HG03460 (cell line): ENCODE results near the gene CRADD.
"Not testable (repeated sequence)": the region's sequence is repeated elsewhere in the genome, so short reads cannot be mapped to it uniquely, and the experiment has no call there.

Experiments used
- ATAC-seq: cut with Tn5 transposase; IDR thresholded peaks from one replicate; pipeline ENCODE4 v1.9.1; 2021; ENCODE audit not compliant: unreplicated experiment

The CRADD gene

DNA sequence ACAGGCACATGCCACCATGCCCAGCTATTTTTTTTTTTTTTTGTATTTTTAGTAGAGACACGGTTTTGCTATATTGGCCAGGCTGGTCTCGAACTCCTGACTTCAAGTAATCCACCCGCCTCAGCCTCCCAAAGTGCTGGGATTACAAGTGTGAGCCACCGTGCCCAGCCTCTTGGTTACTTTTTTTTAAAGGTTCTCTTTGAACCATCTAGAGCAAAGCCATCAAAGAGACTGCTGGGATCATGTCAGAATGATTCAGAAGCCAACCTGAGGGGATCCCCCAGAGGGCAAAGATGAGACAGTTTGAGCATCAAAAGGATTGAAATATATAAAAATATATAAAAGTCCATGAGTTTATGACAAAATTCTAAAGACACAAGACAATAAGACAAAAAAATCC is 103.7 kb downstream of the CRADD start:
- not testable (repeated sequence) for ATAC-seq

GRCh38 chr12:93781961-93782360 is 104.8 kb downstream of the CRADD start:
- ATAC-seq = not testable (repeated sequence)

DNA sequence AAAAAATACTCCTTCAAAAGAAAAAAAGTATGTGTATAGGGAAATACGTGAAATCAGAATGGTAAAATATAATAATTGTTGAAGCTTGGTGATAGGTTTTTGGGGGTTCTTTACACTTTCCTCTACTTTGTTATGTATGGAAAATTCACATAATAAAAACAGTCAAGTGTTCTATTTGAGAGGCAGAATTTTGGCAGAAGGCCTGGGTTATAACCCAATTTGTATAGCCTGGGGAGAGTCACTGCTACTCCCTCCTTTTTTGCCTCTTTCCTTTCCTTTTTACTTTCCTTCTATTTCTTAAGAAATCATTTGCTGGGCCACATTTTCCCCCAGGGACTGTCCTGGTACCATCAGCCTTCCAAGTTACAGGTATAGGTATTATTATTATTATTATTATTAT is 105.7 kb downstream of the CRADD start:
- no peak for ATAC-seq

DNA sequence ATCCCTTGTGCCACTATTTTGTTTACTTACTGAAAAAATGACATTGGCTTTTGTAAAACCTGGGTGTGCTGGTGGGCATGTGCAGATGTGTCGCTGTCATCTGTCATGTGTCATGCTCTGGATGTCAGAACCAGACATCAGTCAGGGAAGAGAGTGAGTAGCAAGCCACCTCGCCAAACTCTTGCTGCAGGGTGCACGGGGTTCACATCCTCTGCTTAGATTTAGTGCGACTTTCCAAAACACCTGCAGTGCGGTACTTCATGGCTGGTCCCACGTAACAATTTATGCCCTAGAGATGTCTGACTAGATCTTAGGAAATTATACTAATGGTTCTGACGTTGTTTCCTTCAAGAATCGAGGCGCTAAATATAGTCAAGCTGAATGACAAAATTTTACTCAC is 106.7 kb downstream of the CRADD start:
- ATAC-seq = no peak

- peak; percentile 62 for ATAC-seq
These were observed 107.3 kb downstream of the CRADD start for GRCh38 chr12:93784339-93785086.

GRCh38 chr12:93785249-93786010 is 108.3 kb downstream of the CRADD start:
- ATAC-seq = no peak

DNA sequence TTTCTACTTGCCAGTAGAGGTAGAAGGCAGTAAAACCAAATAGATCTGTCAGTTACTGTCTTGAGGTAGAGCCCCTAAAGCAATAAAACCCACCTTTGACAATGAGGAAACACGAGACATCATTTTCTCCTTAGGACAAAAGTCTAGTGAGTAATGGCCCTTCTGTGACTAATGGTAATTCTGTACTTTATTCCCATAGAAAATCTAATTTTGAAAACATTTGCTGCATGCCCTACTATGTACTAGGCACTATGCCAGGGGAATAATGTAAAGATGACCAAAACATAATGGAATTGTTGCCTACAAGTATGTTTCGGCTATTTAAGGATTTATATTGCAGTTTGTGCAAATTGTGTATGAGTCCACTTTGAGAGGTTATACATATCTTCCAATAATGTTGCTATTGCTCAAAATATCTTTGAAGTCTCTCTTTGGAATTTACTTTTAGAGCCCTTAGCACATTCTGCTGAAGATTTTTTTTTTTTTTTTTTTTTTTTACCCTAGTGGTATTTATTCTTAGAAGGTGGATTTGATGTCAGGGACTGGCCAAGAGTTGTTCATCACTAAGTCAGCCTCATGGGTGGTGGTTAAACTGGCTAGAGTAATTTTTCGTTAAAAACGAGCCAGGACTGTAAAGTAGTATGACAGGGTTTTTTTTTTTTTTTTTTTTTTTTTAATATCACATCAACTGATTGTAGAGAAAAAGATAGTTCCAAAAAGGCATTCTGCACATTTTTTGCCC is 109.7 kb downstream of the CRADD start:
- no peak for ATAC-seq

- no peak for ATAC-seq
These were observed 111.7 kb downstream of the CRADD start for GRCh38 chr12:93788853-93789252.

GRCh38 chr12:93789767-93790166 is 112.6 kb downstream of the CRADD start:
- no peak for ATAC-seq

GRCh38 chr12:93790472-93791152 is 113.4 kb downstream of the CRADD start:
- ATAC-seq = no peak

GRCh38 chr12:93793007-93793406 is 115.8 kb downstream of the CRADD start:
- ATAC-seq = no peak

- no peak for ATAC-seq
These were observed 116.8 kb downstream of the CRADD start for GRCh38 chr12:93793983-93794382.

DNA sequence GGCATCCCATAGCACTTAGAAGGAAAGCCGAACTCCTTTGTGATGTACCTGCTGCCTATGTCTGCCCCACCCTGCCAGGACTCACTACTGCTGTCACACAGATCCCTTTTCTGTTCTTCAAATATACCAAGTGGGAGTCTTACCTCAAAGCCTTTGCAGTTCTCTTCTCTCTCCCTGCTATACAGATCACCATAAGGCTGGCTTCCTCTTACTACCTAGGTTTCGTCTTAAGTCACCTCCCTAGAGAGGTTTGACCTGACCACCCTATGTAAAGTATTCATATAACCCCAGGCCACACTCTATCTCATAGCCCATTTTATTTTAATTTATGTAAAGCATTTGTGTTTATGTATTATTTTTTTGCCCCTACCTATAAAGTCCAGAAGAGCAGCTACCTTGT is 117.6 kb downstream of the CRADD start:
- no peak for ATAC-seq

- no peak for ATAC-seq
These were observed 118.2 kb downstream of the CRADD start for GRCh38 chr12:93795352-93795751.

DNA sequence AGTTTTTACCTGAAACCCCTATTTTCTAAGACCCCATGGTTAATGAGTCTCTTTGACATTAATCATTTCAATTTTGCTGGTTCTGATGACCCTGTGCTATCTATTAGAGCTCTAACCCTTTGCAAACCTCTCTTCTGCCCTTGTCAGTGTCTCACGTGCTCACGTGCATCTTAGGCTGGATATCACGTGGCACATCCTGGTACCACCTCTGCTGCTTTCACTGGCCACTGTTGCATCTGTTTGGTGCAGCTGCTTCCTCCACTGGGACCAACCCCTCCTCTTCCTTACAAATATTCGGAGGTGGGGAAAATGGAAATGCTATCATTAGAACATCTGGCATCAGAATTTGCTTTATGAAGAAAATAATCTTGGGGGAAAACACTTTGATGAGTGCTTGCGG is 119.6 kb downstream of the CRADD start:
- ATAC-seq = no peak

DNA sequence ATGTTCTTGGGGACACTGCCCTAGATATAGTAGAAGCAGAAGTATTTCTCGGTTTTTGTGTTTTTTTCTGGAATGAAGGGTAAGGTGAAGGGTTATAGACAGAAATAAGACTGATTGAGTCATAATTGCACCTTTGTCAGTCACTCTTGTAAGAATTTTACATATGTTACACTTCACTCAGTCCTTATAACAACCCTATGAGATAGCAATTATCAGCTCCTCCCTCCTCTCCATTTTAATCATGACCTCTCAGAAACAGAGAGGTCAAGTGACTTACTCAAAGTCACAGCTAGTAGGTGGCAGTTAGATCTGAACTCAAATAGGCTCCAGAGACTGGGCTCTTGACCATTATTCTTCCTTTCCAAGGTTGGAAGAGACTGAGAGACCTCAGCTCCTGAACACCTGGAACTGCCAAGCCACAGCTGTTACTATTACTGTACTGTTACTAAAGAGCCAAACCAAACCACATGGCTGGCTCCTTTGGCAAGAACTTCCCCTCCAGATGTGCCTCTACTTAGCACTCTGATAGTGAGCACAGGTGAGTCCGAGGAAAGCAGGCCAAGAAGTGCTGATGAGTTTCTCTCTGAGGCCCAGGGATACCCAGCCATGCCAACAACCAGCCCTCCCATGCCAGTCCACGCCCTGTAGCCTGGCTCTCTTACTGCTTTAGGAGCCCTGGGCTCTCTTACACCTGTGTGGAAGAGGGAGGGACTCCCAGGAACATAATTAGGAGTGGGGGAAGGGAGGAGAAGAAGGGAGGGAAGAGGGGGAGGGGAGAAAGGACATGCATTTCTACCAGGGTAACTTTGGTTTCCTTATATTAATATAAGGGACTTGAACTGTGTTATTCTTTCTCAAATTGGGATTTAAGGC is 121.3 kb downstream of the CRADD start:
- ATAC-seq = no peak

DNA sequence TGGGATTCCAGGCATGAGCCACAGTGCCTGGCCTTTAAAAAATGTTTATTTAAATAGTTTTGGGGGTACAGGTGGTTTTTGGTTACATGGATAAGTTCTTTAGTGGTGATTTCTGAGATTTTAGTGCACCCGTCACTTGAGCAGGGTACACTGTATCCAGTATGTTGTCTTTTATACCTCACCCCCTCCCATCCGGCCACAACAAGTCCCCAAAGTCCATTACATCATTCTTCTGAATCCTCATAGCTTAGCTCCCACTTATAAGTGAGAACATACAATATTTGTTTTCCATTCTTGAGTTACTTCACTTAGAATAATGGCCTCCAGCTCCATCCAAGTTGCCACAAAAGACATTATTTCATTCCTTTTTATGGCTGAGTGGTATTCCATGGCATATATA is 124.5 kb downstream of the CRADD start:
- ATAC-seq = not testable (repeated sequence)

- no peak for ATAC-seq
These were observed 125.1 kb downstream of the CRADD start for GRCh38 chr12:93802293-93802692.

- no peak for ATAC-seq
These were observed 125.7 kb downstream of the CRADD start for GRCh38 chr12:93802698-93803423.

- ATAC-seq = no peak
These were observed 126.2 kb downstream of the CRADD start for GRCh38 chr12:93803424-93803807.
